HCT116 (cell line): ENCODE results near the gene NIBAN1. TPM values are rescaled to one million over a fixed set of nuclear protein-coding genes. Genes with fewer than 3 reads are reported as not detected.

Source experiments
- ATAC-seq: fragments of 200-7000 bp; cut with Tn5 transposase; 2 replicates; pipeline ENCODE4 v1.9.1; 2020; ENCODE audit warnings: mild to moderate bottlenecking, moderate library complexity
- BruUV-seq: library from RNA; stranded (reverse); fragments of 400-500 nt; replicated peaks from 2 replicates; lab custom pipeline; 2021; lab: Mats Ljungman, UMichigan
- CTCF ChIA-PET: fragments of 300-600 bp; sonication (Branson Sonifier 250); formaldehyde crosslinking; loops from one replicate; lab custom pipeline; 2021; ENCODE audit warnings: antibody characterized with exemption; lab: Charles Lee
- POLR2A ChIA-PET: fragments of 300-600, 350-600 bp; sonication (Branson Sonifier 250); formaldehyde crosslinking; loops from one replicate; lab custom pipeline; 2021; ENCODE audit warnings: antibody characterized with exemption; lab: Charles Lee
- RAD21 ChIA-PET, 2 experiments: fragments of 300-600 bp; sonication (Branson Sonifier 250); formaldehyde crosslinking; loops; one replicate each; lab custom pipeline; 2023; ENCODE audit warnings: low total read pairs in 2 of 2; ENCODE audit not compliant: uncharacterized antibody in 2 of 2, unreplicated experiment in 2 of 2, low non-redundant PET in 1 of 2; lab: Charles Lee
- DNase-seq: peaks from one replicate; pipeline ENCODE4 v3.0.0-alpha.2; 2010; ENCODE audit warnings: low read depth, low spot score
- H2AFZ ChIP-seq: fragments of 200-600 bp; shearing (Covaris generic), sonication (generic); 2 replicates; pipeline ENCODE4 v1.6.1; 2017; ENCODE audit warnings: low read depth, mixed run types, mixed read lengths, antibody characterized with exemption, low read length; ENCODE audit not compliant: poor library complexity, severe bottlenecking
- H3K27ac ChIP-seq: 2 replicates; pipeline ENCODE4 v1.5.1; 2012; ENCODE audit warnings: low read depth, low read length
- H3K27me3 ChIP-seq: fragments of 200-600 bp; sonication (generic); 2 replicates; pipeline ENCODE4 v1.6.1; 2016; ENCODE audit warnings: mixed run types, low read length, mixed read lengths; ENCODE audit not compliant: insufficient read depth
- H3K36me3 ChIP-seq, 2 experiments: fragments of 200-500 bp in 1 of 2; fragments of 200-600 bp in 1 of 2; sonication (Bioruptor generic) in 1 of 2; sonication (generic) in 1 of 2; 2 replicates each; pipeline versions ENCODE4 v1.5.1 to v1.6.1; 2014 to 2016; ENCODE audit warnings: low read length in 2 of 2, inconsistent platforms in 1 of 2, mixed read lengths in 1 of 2, mixed run types in 1 of 2; ENCODE audit not compliant: insufficient read depth in 2 of 2, control insufficient read depth in 1 of 2
- H3K4me1 ChIP-seq, 2 experiments: fragments of 200-600 bp in 1 of 2; sonication (generic) in 1 of 2; 2 replicates each; pipeline versions ENCODE4 v1.5.1 to v1.6.1; 2012 to 2017; ENCODE audit warnings: low read length in 2 of 2, inconsistent platforms in 1 of 2, mild to moderate bottlenecking in 1 of 2, mixed read lengths in 1 of 2, mixed run types in 1 of 2, moderate library complexity in 1 of 2; ENCODE audit not compliant: insufficient read depth in 2 of 2, control insufficient read depth in 1 of 2
- H3K4me2 ChIP-seq: fragments of 200-600 bp; sonication (generic); 2 replicates; pipeline ENCODE4 v1.6.1; 2017; ENCODE audit warnings: mixed run types, low read length, mixed read lengths
- H3K4me3 ChIP-seq, 2 experiments: fragments of 200-600 bp in 1 of 2; sonication (generic) in 1 of 2; replicated peaks in 1 of 2; 2 replicates each; pipeline ENCODE4 v1.5.1; 2011 to 2016; ENCODE audit warnings: low read length in 2 of 2, control low read depth in 1 of 2, low read depth in 1 of 2, mild to moderate bottlenecking in 1 of 2, mixed read lengths in 1 of 2, mixed run types in 1 of 2
- H3K79me2 ChIP-seq: fragments of 200-600 bp; sonication (generic); 2 replicates; pipeline ENCODE4 v1.6.1; 2017; ENCODE audit warnings: mild to moderate bottlenecking, mixed run types, low read length, moderate library complexity, mixed read lengths; ENCODE audit not compliant: insufficient read depth
- H3K9ac ChIP-seq: fragments of 200-600 bp; sonication (generic); 2 replicates; pipeline ENCODE4 v1.6.1; 2016; ENCODE audit warnings: low read length, mixed read lengths
- H3K9me2 ChIP-seq: fragments of 200-600 bp; sonication (generic), shearing (Covaris generic); 2 replicates; pipeline ENCODE4 v1.6.1; 2017; ENCODE audit warnings: mixed run types, mild to moderate bottlenecking, moderate library complexity; ENCODE audit not compliant: insufficient read depth
- H3K9me3 ChIP-seq, 2 experiments: fragments of 200-500 bp in 1 of 2; fragments of 200-600 bp in 1 of 2; sonication (Bioruptor generic) in 1 of 2; sonication (generic) in 1 of 2; 2 replicates each; pipeline ENCODE4 v1.6.1; 2014 to 2017; ENCODE audit warnings: low read length in 2 of 2, mixed read lengths in 2 of 2, inconsistent platforms in 1 of 2, low read depth in 1 of 2, mild to moderate bottlenecking in 1 of 2, mixed run types in 1 of 2, moderate library complexity in 1 of 2; ENCODE audit not compliant: control insufficient read depth in 1 of 2, insufficient read depth in 1 of 2
- H4K20me1 ChIP-seq: fragments of 200-600 bp; sonication (generic), shearing (Covaris generic); 2 replicates; pipeline ENCODE4 v1.6.1; 2017; ENCODE audit warnings: mixed run types, mild to moderate bottlenecking, moderate library complexity; ENCODE audit not compliant: insufficient read depth
- CBX3 ChIP-seq: IDR thresholded peaks from 2 replicates; pipeline ENCODE4 v1.6.1; 2012; ENCODE audit warnings: low read depth
- ELF1 ChIP-seq: IDR thresholded peaks from 2 replicates; pipeline ENCODE4 v1.6.1; 2012; ENCODE audit warnings: low read depth, borderline replicate concordance
- EZH2phosphoT487 ChIP-seq: fragments of 200-600 bp; IDR thresholded peaks from 2 replicates; pipeline ENCODE4 v1.6.1; 2018; ENCODE audit warnings: antibody characterized with exemption, borderline replicate concordance
- JUND ChIP-seq: IDR thresholded peaks from 2 replicates; pipeline ENCODE4 v1.6.1; 2012
- POLR2AphosphoS5 ChIP-seq: IDR thresholded peaks from 2 replicates; pipeline ENCODE4 v1.6.1; 2011; ENCODE audit warnings: mild to moderate bottlenecking, low read depth, low read length, moderate library complexity
- SIN3A ChIP-seq: IDR thresholded peaks from 2 replicates; pipeline ENCODE4 v1.6.1; 2012; ENCODE audit warnings: low read depth
- TCF7L2 ChIP-seq: IDR thresholded peaks from 2 replicates; pipeline ENCODE4 v1.7.0; 2011; ENCODE audit warnings: borderline replicate concordance, inconsistent platforms; ENCODE audit not compliant: insufficient read depth, insufficient read length; ENCODE audit errors: extremely low read depth
- ZBTB33 ChIP-seq: IDR thresholded peaks from 2 replicates; pipeline ENCODE4 v1.6.1; 2011; ENCODE audit warnings: mild to moderate bottlenecking, low read length, moderate library complexity; ENCODE audit not compliant: insufficient replicate concordance; ENCODE audit errors: extremely low read depth
- intact Hi-C: fragments of 100-400 bp; cut with micrococcal nuclease; formaldehyde crosslinking; loops from 2 replicates; pipeline ENCODE4 v1.10.0; 2022
- total RNA-seq: library from RNA; stranded (reverse); gene quantifications from one replicate; pipeline ENCODE4 v1.2.1, GENCODE V29; 2021; ENCODE audit not compliant: unreplicated experiment
- TF ChIP-seq, protein P1 (sequence below), 3 experiments: fragments of 200-600 bp in 1 of 3; sonication (generic) in 1 of 3; IDR thresholded peaks in 2 of 3; conservative IDR thresholded peaks in 1 of 3; 2 replicates each; pipeline ENCODE4 v1.5.1; 2012 to 2017; ENCODE audit warnings: low read depth in 2 of 3, low read length in 2 of 3, antibody characterized with exemption in 1 of 3, borderline replicate concordance in 1 of 3, control low read depth in 1 of 3, mild to moderate bottlenecking in 1 of 3, mixed read lengths in 1 of 3, mixed run types in 1 of 3, moderate library complexity in 1 of 3; ENCODE audit not compliant: insufficient read depth in 1 of 3

NIBAN1 gene
- total RNA-seq, 1 experiment from 2014 or later: 10.3 TPM

- RAD21 ChIA-PET: no interaction called here
- no peaks in the 10 kb centered on the region for H3K27me3 ChIP-seq
These were observed 29.3 kb downstream of the NIBAN1 start for GRCh38 chr1:184945029-184945428.

More at GRCh38 chr1:184945029-184945428, 29.3 kb downstream of the NIBAN1 start:
- Histone ChIP-seq H3K9me3 (no peaks in the 10 kb centered on the region), H3K27ac (no peak overlapping the region), H2AFZ (no peak overlapping the region), H3K4me1 (no peaks in the 10 kb centered on the region), H3K4me2 (no peak overlapping the region), H3K4me3 (no peak overlapping the region), H4K20me1 (no peaks in the 10 kb centered on the region), H3K9me2 (no peaks in the 10 kb centered on the region), H3K36me3 (no peaks in the 10 kb centered on the region), H3K9ac (no peak overlapping the region), H3K79me2 (no peaks in the 10 kb centered on the region)
- intact Hi-C loops: no loop called here
- ChIA-PET CTCF (no interaction called here), POLR2A (no interaction called here)
- ATAC-seq (no peak), DNase-seq (no peak)
- no TSS peak for BruUV-seq
- TF ChIP-seq POLR2AphosphoS5 (no peak), TCF7L2 (no peak), CBX3 (no peak), ELF1 (no peak), EZH2phosphoT487 (no peak), SIN3A (no peak), JUND (no peak), ZBTB33 (no peak)
- TF ChIP-seq, protein P1, sequence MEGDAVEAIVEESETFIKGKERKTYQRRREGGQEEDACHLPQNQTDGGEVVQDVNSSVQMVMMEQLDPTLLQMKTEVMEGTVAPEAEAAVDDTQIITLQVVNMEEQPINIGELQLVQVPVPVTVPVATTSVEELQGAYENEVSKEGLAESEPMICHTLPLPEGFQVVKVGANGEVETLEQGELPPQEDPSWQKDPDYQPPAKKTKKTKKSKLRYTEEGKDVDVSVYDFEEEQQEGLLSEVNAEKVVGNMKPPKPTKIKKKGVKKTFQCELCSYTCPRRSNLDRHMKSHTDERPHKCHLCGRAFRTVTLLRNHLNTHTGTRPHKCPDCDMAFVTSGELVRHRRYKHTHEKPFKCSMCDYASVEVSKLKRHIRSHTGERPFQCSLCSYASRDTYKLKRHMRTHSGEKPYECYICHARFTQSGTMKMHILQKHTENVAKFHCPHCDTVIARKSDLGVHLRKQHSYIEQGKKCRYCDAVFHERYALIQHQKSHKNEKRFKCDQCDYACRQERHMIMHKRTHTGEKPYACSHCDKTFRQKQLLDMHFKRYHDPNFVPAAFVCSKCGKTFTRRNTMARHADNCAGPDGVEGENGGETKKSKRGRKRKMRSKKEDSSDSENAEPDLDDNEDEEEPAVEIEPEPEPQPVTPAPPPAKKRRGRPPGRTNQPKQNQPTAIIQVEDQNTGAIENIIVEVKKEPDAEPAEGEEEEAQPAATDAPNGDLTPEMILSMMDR (IDR thresholded peaks at IDR 0.05 in 2 of 3, conservative IDR thresholded peaks at IDR 0.05 in 1 of 3; ENCODE audit: borderline replicate concordance in 1 of 3, insufficient read depth in 1 of 3, low read depth in 2 of 3, low read length in 2 of 3): no peak
